ENCODE measurements around the gene MORC3.
A peak's percentile ranks its signal among the peaks of the same experiment; 100 is the strongest.

The MORC3 gene

DNA sequence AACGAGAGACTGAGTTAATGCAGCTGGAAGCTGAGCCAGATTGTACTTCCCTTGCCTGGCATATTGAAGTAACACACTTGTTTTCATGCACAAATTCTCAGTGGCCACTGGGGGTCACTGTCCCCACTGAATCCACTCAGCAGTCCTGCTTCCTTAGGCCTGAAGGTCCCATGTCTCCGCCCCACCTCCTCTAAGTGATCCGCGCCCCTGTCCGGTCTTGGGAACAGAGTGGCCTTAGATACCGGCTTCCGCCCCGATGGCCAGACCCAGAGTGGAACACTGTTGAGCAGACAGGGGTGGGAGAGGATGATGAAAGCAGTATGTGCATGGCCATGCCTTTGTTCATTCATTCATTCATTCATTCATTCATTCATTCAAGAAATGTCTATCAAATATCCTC is 100.0 kb downstream of the MORC3 start (continued):
- TF ChIP-seq, protein P1, sequence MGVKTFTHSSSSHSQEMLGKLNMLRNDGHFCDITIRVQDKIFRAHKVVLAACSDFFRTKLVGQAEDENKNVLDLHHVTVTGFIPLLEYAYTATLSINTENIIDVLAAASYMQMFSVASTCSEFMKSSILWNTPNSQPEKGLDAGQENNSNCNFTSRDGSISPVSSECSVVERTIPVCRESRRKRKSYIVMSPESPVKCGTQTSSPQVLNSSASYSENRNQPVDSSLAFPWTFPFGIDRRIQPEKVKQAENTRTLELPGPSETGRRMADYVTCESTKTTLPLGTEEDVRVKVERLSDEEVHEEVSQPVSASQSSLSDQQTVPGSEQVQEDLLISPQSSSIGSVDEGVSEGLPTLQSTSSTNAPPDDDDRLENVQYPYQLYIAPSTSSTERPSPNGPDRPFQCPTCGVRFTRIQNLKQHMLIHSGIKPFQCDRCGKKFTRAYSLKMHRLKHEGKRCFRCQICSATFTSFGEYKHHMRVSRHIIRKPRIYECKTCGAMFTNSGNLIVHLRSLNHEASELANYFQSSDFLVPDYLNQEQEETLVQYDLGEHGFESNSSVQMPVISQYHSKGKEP (tag by site-specific recombination; IDR thresholded peaks at IDR 0.05), result peak; percentile 37; the same call in 1 of the 2 replicates
- TF ChIP-seq ZEB2 (tag by site-specific recombination; IDR thresholded peaks at IDR 0.05) (no peak), ZNF311 (tag by site-specific recombination; IDR thresholded peaks at IDR 0.05; ENCODE audit: borderline replicate concordance) (no peak), ZNF654 (tag by site-specific recombination; IDR thresholded peaks at IDR 0.05; ENCODE audit: low read depth) (peak; percentile 87), ZNF423 (tag by site-specific recombination; IDR thresholded peaks at IDR 0.05) (no peak), ZNF239 (tag by site-specific recombination; IDR thresholded peaks at IDR 0.05) (no peak), ZNF843 (tag by site-specific recombination; IDR thresholded peaks at IDR 0.05) (no peak), ZNF416 (tag by site-specific recombination; IDR thresholded peaks at IDR 0.05) (no peak), ZNF664 (tag by site-specific recombination; IDR thresholded peaks at IDR 0.05) (no peak)
- TF ChIP-seq, protein P2, sequence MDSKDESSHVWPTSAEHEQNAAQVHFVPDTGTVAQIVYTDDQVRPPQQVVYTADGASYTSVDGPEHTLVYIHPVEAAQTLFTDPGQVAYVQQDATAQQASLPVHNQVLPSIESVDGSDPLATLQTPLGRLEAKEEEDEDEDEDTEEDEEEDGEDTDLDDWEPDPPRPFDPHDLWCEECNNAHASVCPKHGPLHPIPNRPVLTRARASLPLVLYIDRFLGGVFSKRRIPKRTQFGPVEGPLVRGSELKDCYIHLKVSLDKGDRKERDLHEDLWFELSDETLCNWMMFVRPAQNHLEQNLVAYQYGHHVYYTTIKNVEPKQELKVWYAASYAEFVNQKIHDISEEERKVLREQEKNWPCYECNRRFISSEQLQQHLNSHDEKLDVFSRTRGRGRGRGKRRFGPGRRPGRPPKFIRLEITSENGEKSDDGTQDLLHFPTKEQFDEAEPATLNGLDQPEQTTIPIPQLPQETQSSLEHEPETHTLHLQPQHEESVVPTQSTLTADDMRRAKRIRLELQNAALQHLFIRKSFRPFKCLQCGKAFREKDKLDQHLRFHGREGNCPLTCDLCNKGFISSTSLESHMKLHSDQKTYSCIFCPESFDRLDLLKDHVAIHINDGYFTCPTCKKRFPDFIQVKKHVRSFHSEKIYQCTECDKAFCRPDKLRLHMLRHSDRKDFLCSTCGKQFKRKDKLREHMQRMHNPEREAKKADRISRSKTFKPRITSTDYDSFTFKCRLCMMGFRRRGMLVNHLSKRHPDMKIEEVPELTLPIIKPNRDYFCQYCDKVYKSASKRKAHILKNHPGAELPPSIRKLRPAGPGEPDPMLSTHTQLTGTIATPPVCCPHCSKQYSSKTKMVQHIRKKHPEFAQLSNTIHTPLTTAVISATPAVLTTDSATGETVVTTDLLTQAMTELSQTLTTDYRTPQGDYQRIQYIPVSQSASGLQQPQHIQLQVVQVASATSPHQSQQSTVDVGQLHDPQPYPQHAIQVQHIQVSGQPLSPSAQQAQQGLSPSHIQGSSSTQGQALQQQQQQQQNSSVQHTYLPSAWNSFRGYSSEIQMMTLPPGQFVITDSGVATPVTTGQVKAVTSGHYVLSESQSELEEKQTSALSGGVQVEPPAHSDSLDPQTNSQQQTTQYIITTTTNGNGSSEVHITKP (tag by site-specific recombination; IDR thresholded peaks at IDR 0.05), result 0 out of 2 replicates have a peak, but pooled peaks have one; percentile 10
- TF ChIP-seq, protein P3, sequence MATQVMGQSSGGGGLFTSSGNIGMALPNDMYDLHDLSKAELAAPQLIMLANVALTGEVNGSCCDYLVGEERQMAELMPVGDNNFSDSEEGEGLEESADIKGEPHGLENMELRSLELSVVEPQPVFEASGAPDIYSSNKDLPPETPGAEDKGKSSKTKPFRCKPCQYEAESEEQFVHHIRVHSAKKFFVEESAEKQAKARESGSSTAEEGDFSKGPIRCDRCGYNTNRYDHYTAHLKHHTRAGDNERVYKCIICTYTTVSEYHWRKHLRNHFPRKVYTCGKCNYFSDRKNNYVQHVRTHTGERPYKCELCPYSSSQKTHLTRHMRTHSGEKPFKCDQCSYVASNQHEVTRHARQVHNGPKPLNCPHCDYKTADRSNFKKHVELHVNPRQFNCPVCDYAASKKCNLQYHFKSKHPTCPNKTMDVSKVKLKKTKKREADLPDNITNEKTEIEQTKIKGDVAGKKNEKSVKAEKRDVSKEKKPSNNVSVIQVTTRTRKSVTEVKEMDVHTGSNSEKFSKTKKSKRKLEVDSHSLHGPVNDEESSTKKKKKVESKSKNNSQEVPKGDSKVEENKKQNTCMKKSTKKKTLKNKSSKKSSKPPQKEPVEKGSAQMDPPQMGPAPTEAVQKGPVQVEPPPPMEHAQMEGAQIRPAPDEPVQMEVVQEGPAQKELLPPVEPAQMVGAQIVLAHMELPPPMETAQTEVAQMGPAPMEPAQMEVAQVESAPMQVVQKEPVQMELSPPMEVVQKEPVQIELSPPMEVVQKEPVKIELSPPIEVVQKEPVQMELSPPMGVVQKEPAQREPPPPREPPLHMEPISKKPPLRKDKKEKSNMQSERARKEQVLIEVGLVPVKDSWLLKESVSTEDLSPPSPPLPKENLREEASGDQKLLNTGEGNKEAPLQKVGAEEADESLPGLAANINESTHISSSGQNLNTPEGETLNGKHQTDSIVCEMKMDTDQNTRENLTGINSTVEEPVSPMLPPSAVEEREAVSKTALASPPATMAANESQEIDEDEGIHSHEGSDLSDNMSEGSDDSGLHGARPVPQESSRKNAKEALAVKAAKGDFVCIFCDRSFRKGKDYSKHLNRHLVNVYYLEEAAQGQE (tag by site-specific recombination; IDR thresholded peaks at IDR 0.05), result no peak
- TF ChIP-seq, protein P4, sequence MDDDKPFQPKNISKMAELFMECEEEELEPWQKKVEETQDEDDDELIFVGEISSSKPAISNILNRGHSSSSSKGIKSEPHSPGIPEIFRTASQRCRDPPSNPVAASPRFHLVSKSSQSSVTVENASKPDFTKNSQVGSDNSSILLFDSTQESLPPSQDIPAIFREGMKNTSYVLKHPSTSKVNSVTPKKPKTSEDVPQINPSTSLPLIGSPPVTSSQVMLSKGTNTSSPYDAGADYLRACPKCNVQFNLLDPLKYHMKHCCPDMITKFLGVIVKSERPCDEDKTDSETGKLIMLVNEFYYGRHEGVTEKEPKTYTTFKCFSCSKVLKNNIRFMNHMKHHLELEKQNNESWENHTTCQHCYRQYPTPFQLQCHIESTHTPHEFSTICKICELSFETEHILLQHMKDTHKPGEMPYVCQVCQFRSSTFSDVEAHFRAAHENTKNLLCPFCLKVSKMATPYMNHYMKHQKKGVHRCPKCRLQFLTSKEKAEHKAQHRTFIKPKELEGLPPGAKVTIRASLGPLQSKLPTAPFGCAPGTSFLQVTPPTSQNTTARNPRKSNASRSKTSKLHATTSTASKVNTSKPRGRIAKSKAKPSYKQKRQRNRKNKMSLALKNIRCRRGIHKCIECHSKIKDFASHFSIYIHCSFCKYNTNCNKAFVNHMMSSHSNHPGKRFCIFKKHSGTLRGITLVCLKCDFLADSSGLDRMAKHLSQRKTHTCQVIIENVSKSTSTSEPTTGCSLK (tag by site-specific recombination; IDR thresholded peaks at IDR 0.05), result no peak

DNA sequence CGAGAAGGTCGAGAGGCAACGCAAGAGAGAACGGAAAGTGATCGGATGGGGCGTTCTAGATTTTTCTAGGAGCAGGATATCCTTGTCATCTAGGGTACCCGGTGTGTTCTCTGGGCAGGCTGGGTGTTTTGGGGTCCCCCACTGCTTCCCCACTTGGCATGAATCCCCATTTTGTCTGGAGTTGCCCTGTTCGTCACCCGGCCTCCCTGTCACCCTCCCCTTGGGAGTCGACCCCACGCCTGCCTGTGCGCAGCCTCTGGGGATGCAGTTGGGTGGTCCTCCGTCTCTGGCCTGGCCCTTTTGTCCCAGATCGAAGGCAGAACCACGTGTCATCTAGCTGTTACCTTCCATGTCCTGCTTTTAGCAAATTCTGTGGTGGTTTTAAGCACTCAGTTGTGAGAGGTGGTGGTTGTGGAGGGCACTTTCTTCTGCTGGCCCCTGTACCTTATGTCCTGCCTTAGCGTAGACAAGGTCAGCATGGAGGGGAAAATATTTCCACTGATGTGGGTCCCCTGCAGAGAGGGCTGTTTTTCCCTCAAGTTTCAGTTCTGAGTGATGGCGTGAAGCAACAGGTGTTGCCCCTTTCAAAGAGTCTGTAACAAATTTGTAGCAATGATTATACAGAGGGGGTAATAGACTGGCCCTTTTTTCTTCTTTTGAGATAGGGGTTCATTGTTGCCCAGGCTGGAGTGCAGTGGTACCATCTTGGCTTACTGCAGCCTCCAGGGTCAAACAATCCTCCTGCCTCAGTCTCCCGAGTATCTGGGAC is 100.8 kb downstream of the MORC3 start:
- no peak overlapping the region for H3K27ac ChIP-seq (ENCODE audit: extremely low read depth, low read depth, low read length)
- ChIA-PET POLR2A (interaction anchor here (1.7 kb wide), 1 partner anchor 9 kb away, joined by 5 read pairs; no protein-coding TSS in a partner anchor), CTCF (interaction anchor here (0.6 to 1.5 kb wide), 5 partner anchors 9 to 218 kb away, joined by 3 to 11 read pairs (median 3); no protein-coding TSS in a partner anchor)
- H3K9me3 ChIP-seq (ENCODE audit: control insufficient read depth, insufficient read depth, low read depth, low read length), result no peaks in the 10 kb centered on the region
- H3K4me3 ChIP-seq (ENCODE audit: low read depth, low read length), result no peak overlapping the region
- H3K36me3 ChIP-seq (ENCODE audit: control insufficient read depth in 2 of 2, insufficient read depth in 1 of 2, low read length in 2 of 2), result peaks cover 12 to 32% of the 10 kb centered on the region in 2 experiments; a peak in 2 of 3 replicates
- H3K4me1 ChIP-seq (ENCODE audit: control insufficient read depth, insufficient read depth, low read length), result no peaks in the 10 kb centered on the region
- TF ChIP-seq GLIS2 (tag by site-specific recombination; IDR thresholded peaks at IDR 0.05) (no peak), ZNF560 (tag by site-specific recombination; IDR thresholded peaks at IDR 0.05; ENCODE audit: borderline replicate concordance) (no peak), ZNF239 (tag by site-specific recombination; IDR thresholded peaks at IDR 0.05) (no peak), ZNF16 (tag by site-specific recombination; IDR thresholded peaks at IDR 0.05; ENCODE audit: low read depth) (no peak), ZEB2 (tag by site-specific recombination; IDR thresholded peaks at IDR 0.05) (no peak), OVOL3 (tag by site-specific recombination; IDR thresholded peaks at IDR 0.05) (no peak), ZNF214 (tag by site-specific recombination; IDR thresholded peaks at IDR 0.05; ENCODE audit: borderline replicate concordance) (no peak), ZNF350 (tag by site-specific recombination; IDR thresholded peaks at IDR 0.05) (no peak), SCRT1 (tag by site-specific recombination; IDR thresholded peaks at IDR 0.05; ENCODE audit: borderline replicate concordance) (peak; percentile 78; the same call in 1 of the 2 replicates), SCRT2 (tag by site-specific recombination; IDR thresholded peaks at IDR 0.05) (peak; percentile 92), ZIC2 (tag by site-specific recombination; IDR thresholded peaks at IDR 0.05) (no peak), ZNF292 (tag by site-specific recombination; IDR thresholded peaks at IDR 0.05; ENCODE audit: borderline replicate concordance, low read depth) (no peak)
- TF ChIP-seq, protein P5, sequence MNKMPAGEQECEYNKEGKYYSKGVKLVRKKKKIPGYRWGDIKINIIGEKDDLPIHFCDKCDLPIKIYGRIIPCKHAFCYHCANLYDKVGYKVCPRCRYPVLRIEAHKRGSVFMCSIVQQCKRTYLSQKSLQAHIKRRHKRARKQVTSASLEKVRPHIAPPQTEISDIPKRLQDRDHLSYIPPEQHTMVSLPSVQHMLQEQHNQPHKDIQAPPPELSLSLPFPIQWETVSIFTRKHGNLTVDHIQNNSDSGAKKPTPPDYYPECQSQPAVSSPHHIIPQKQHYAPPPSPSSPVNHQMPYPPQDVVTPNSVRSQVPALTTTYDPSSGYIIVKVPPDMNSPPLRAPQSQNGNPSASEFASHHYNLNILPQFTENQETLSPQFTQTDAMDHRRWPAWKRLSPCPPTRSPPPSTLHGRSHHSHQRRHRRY (tag by site-specific recombination; IDR thresholded peaks at IDR 0.05), result no peak
